IPS DF 4.7 (cell line): Measurements from ENCODE around the gene TSPAN12.

ENCODE experiments used
- DNase-seq: peaks from one replicate; pipeline ENCODE4 v3.0.0-alpha.2; 2013; ENCODE audit warnings: low spot score; ENCODE audit errors: extremely low read depth

Gene TSPAN12

DNA sequence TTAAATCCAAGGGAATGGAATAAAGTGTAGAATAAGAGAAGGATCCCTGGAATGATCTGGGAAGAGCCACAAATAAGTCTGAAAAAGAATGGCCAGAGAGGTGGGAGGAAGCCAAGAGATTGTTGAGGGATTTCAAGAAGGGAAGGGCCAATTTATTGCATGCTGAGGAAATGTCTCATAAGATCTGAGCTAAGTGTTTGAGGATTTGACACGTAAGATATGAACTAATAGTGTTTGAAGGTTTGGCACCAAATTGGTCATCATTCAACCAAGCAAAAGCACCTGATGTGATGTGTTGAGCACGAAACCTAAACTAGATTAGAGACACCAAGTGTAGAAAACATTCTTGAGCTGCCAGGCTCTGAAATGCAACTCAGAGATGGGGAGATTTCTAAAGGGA, 97.9 kb downstream of the TSPAN12 start:
- DNase-seq = no peak

DNA sequence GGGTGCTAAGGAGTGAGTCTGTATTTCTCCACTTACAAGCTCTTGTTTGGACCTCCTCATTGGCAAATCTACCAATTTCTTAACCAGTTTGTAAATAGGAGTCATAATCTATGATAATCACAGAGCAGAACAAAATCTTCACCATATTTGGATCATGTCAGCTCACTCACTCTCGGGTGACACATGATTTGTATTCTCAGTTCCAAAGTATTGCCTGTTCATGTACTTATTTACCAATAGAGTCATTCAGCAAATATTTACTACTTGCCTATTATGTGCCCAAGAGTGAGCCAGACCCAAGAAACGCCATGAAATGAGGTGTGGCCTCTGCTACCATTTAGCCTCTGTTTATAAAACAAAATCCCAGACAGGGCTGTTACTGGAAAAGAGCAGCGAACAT, 114.8 kb downstream of the TSPAN12 start:
- DNase-seq = no peak

DNA sequence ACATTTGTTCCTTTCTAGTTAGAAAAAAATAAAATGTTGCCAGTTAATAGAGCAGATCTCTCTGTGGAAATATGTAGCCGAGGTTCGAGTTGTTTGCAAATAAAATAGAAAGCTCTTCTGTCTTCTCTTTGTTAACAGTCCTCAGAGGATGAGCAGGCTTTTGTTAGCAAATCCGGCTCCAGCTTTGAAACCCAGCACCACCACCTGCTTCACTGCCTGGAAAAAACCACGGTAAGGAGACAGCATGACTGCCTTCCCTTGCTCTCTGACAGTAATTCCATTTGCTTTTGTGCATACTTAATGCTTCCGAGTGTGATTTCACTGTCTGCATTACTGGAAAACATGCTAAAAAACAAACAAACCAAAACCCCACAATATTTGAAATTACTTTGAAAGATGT, 115.6 kb downstream of the TSPAN12 start:
- DNase-seq = no peak

DNA sequence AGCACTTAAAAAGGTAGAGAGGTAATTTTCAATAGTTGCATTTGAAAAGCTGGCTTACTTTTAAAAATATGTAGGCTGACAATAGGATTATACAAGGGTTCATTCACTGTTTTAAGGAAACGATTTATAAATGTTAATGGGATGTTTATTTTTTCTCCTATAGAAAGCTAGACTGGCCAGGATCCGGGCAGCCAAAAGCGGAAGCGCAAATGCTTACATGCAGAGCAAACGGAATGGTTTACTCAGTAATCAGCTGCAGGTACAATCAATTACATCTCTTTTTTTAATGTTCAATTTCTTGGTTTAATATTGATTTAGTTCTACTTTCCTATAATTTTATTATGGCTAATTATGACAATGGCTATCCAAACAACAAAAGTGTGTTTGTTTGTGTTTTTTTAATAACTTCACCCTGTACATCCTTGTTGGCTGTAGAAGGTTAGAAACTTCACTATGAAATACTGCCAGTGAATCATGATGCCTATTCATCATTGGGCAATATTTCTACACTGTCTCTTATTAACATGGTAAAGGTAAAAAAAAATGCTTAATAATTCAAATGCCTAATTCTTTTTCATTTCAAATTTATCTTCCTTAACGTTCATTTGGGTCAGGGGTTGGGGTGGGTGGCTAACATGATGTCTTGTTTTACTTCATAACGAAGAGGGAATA, 116.4 kb downstream of the TSPAN12 start:
- no peak for DNase-seq

DNA sequence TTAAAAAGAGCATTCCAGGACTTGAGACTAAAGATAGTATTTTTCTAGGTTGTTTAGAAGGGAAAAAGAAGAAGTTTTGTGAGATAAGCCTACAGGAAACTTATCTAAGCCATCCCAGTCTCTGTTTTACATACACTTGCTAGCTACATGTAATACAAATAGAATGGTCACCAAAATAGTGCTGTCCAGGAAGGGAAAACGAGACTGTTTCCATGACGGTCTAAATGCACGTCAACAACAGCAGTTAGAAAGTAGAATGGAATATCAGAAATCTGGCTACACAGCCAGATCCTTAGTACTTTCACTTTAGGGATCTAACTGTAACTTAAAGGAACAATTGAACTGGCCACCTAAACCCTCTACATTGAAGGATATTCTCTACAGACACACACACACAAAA, 117.6 kb downstream of the TSPAN12 start:
- no peak for DNase-seq

DNA sequence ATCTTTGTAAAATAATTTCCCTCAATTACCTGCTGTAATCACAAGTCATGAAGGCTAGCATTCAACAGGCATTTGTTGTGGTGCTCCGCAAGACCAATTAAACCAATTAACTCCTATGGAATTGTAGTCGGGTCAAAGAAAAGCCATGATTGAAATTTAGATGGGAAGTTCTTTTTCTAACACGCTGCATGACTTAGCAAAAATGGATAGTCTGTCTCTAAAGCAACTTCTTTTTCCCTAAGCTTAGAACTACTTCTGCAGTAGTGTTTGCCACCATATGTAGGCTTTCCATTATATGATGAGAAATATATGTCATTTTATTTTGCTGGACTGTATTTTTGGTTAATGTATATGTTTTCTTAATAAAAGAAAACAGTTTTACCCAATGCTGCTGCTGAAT, 119.1 kb downstream of the TSPAN12 start:
- no peak for DNase-seq
